Measurements from ENCODE around the gene ANKRD44.

DNA sequence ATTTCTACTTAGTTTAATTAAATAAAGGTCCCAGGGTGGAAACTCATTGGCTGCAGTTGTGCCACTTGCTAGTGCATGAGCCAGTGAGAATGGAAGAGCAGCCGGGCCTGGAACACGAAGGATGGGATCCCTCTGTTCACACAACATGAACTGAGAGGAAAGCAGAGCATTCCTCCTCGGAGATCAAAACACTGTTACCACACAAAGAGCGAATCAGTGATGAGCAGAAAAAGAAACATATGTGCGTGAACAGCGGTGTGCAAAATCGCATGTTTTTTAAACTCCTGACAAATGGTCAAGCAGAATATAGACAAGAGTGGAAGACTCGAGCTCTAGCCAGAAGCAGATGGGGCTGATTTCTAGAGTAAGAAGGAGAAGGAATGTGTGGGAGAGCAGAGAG lies 28.4 kb upstream of the ANKRD44 start:
- TF ChIP-seq CTCF (IDR thresholded peaks at IDR 0.05; ENCODE audit: low read depth, low read length) (no peak), POLR2A (IDR thresholded peaks at IDR 0.05; ENCODE audit: extremely low read depth, insufficient read length) (no peak)
- TF ChIP-seq, protein P1, sequence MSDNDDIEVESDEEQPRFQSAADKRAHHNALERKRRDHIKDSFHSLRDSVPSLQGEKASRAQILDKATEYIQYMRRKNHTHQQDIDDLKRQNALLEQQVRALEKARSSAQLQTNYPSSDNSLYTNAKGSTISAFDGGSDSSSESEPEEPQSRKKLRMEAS (IDR thresholded peaks at IDR 0.05; ENCODE audit: low read depth, low read length), result no peak

All from NB4 (cell line).